ENCODE results near the gene XPR1.

- TF ChIP-seq EZH2phosphoT487 (IDR thresholded peaks at IDR 0.05; ENCODE audit: low read depth), result no peak
- no peak for TF ChIP-seq CTCF (IDR thresholded peaks at IDR 0.05; ENCODE audit: low read depth, low read length)
Observed at GRCh38 chr1:180614730-180615129, 17.1 kb upstream of the XPR1 start.
